ENCODE data around the gene PIEZO2.
A peak's percentile ranks its signal among the peaks of the same experiment; 100 is the strongest.

PIEZO2 gene

DNA sequence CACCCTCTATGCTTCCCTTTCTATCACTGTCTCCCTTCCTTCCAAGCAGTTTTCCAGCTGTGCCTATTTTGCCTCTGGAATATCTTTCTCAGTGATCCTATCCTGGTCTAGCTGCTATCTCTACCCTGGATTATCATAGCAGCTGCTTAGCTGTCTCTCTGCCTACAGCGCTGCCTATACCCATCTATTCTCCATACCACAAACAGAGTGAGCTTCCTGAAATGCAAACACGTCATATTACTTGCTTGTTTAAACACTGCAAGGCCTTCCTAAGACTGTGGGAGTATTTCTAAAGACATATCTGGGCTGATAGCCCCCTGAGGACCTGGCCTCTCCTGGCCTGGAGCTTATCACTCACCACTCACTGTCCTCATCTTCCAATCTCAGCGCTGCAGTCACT lies 403.4 kb downstream of the PIEZO2 start:
- no peaks in the 10 kb centered on the region for H3K27me3 Mint-ChIP-seq
- H3K36me3 Mint-ChIP-seq (ENCODE audit: insufficient read depth): no peaks in the 10 kb centered on the region
- H3K4me1 Mint-ChIP-seq (ENCODE audit: low read depth in 2 of 2): no peaks in the 10 kb centered on the region
- H3K4me3 Mint-ChIP-seq: no peak overlapping the region
- H3K27ac Mint-ChIP-seq: no peak overlapping the region
- H3K9me3 Mint-ChIP-seq: no peaks in the 10 kb centered on the region
- ATAC-seq (replicated peaks): no peak
- no peak for DNase-seq

GRCh38 chr18:10745219-10745618 lies 404.1 kb downstream of the PIEZO2 start:
- Mint-ChIP-seq H3K27me3 (no peaks in the 10 kb centered on the region), H3K4me1 (ENCODE audit: low read depth in 2 of 2) (no peaks in the 10 kb centered on the region), H3K27ac (no peak overlapping the region), H3K36me3 (ENCODE audit: insufficient read depth) (no peaks in the 10 kb centered on the region), H3K4me3 (no peak overlapping the region), H3K9me3 (no peaks in the 10 kb centered on the region)
- no peak for DNase-seq
- no peak for ATAC-seq (replicated peaks)

DNA sequence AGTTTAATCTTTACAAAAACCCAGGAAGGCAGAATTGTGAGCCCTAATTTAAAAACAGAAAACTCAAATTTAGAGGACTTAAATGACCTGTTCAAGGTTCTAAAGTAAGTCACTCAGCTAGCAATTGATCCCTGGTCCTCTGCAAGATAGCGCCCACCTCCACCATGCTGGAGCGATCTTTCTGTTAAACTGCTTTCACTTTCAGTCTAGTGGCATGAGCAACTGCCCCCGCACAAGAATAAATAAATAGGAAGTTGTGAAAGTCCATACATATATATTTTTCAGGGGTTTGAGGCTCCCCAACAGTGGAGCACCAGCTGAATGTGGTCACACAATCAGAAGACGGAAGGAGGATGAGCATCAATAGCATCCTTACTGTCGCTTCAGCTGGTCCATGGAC lies 405.6 kb downstream of the PIEZO2 start:
- Mint-ChIP-seq H3K4me3 (peak overlapping the region; percentile 9 to 13), H3K27ac (no peak overlapping the region), H3K4me1 (ENCODE audit: low read depth in 2 of 2) (no peaks in the 10 kb centered on the region), H3K9me3 (no peaks in the 10 kb centered on the region), H3K27me3 (no peaks in the 10 kb centered on the region), H3K36me3 (ENCODE audit: insufficient read depth) (no peaks in the 10 kb centered on the region)
- no peak for DNase-seq
- no peak for ATAC-seq (replicated peaks)

DNA sequence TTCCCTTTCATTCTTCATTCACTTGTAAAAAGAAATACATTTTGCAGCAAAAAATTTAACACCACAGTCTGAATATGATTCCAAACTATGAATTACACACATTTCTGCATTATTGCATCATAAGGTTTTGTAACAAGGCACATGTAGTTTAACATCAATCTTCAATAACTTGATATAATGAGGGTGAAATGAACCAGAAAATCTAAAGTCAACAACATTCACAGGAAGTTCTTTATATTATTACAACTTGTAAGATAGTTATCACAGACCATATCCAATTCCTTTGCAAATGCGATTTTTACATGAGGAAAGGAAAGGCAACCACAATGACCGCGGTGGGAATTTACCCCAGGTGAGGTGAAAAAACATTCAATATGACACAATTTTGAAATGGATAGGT lies 410.2 kb downstream of the PIEZO2 start:
- H3K36me3 Mint-ChIP-seq (ENCODE audit: insufficient read depth): no peaks in the 10 kb centered on the region
- H3K27ac Mint-ChIP-seq: no peak overlapping the region
- H3K4me3 Mint-ChIP-seq: no peak overlapping the region
- ATAC-seq (replicated peaks) (no peak), DNase-seq (no peak)
- no peaks in the 10 kb centered on the region for H3K27me3 Mint-ChIP-seq
- no peaks in the 10 kb centered on the region for H3K4me1 Mint-ChIP-seq (ENCODE audit: low read depth in 2 of 2)
- H3K9me3 Mint-ChIP-seq: no peaks in the 10 kb centered on the region

GRCh38 chr18:10736984-10737383 lies 412.4 kb downstream of the PIEZO2 start:
- no peaks in the 10 kb centered on the region for H3K4me1 Mint-ChIP-seq (ENCODE audit: low read depth in 2 of 2)
- H3K27me3 Mint-ChIP-seq: no peaks in the 10 kb centered on the region
- H3K4me3 Mint-ChIP-seq: no peak overlapping the region
- DNase-seq: no peak
- H3K27ac Mint-ChIP-seq: no peak overlapping the region
- no peaks in the 10 kb centered on the region for H3K36me3 Mint-ChIP-seq (ENCODE audit: insufficient read depth)
- ATAC-seq (replicated peaks): no peak
- H3K9me3 Mint-ChIP-seq: no peaks in the 10 kb centered on the region

DNA sequence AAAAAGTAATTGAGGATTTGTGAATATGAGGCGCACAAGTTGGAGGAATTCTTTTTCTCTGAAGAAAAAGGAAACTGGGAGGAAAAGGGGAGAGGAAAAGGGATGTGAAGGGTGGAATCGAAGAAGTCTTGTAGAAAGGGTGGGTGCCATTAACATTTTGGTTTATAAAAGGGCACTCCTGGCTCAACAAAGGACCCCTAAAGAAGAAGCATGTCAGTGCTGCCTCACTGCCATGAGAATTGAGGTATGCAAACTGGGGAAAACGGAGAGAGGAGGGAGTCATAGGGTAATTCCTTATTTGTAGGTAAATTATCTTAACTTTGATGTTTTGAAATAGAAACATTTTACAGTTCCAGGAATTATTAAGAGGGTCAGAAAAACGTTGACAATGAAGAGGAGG lies 416.4 kb downstream of the PIEZO2 start:
- Mint-ChIP-seq H3K27ac (no peak overlapping the region), H3K9me3 (no peaks in the 10 kb centered on the region), H3K36me3 (ENCODE audit: insufficient read depth) (no peaks in the 10 kb centered on the region), H3K27me3 (no peaks in the 10 kb centered on the region), H3K4me1 (ENCODE audit: low read depth in 2 of 2) (no peaks in the 10 kb centered on the region), H3K4me3 (no peak overlapping the region)
- DNase-seq (no peak), ATAC-seq (replicated peaks) (no peak)

DNA sequence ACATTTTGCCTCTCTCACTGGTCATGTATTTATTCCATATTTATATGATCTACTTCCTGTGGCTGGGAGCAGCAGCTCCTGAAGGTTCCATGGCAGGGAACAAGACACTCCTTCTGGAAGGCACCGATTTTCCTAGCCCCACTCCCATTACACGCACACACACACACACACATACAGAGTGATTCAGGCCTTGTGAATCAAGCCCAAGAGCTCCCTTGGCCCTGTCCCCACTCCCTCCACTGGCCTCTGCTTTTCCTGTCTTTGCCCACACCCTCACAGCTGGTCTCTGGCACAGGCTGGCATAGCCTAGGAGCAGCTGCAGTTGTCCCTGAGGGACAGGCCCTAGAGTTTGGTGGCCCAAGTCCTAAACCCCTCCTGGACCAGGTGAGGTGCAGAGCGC lies 421.9 kb downstream of the PIEZO2 start:
- ATAC-seq (replicated peaks): no peak
- Mint-ChIP-seq H3K27me3 (peaks cover 8 to 16% of the 10 kb centered on the region in 2 donors), H3K9me3 (peaks cover 0 to 4% of the 10 kb centered on the region in 2 donors), H3K4me1 (ENCODE audit: low read depth in 2 of 2) (peaks cover 0 to 2% of the 10 kb centered on the region in 2 donors), H3K4me3 (no peak overlapping the region), H3K27ac (no peak overlapping the region), H3K36me3 (ENCODE audit: insufficient read depth) (no peaks in the 10 kb centered on the region)
- no peak for DNase-seq

DNA sequence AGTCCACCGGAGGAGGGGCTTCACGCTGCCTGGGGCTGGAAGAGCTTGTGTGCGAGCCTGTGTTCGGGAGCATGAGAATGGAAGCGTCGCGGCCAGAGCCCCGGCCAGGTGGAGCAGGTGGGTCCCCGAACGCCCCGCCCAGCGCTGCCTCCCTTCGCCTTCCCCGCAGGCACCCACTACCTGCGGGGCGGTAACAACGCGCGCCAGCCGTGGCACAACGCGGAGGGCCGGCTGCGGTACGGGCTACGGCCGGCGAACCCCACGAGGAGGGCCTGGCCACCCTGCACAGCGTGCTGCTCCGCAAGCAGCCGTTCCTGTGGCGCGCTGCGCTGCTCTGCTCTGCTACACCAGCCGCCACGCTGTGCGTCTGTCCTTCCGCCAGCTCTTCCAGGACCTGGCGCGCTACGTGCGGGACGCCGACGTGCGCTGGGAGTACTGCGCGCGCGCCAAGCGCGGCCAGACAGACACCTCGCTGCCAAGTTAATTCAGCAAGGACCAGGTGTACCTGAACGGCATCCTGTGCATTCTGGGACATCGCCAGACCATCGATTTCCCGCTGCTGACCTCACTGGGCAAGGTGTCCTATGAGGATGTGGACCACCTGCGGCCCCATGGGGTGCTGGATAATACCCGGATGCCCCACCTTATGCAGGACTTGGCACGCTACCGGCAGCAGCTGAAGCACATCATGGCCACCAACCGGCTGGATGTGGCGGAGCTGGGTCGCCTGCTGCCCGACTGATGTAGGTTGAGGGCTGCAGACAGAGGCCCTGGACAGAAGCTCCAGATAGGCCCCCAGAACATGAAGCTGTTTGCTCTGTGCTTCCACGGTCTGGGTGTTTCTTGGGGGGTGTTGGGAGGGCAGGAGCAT lies 422.9 kb downstream of the PIEZO2 start:
- Mint-ChIP-seq H3K36me3 (ENCODE audit: insufficient read depth) (no peaks in the 10 kb centered on the region), H3K27ac (no peak overlapping the region), H3K9me3 (peaks cover 0 to 4% of the 10 kb centered on the region in 2 donors), H3K4me1 (ENCODE audit: low read depth in 2 of 2) (peaks cover 0 to 2% of the 10 kb centered on the region in 2 donors), H3K27me3 (peaks cover 8 to 16% of the 10 kb centered on the region in 2 donors), H3K4me3 (no peak overlapping the region)
- ATAC-seq (replicated peaks) (no peak), DNase-seq (no peak)

- no peak overlapping the region for H3K27ac Mint-ChIP-seq
- no peaks in the 10 kb centered on the region for H3K36me3 Mint-ChIP-seq (ENCODE audit: insufficient read depth)
- peaks cover 0 to 4% of the 10 kb centered on the region in 2 donors for H3K9me3 Mint-ChIP-seq
- ATAC-seq (replicated peaks) (no peak), DNase-seq (no peak)
- no peak overlapping the region for H3K4me3 Mint-ChIP-seq
- H3K27me3 Mint-ChIP-seq: peaks cover 8 to 16% of the 10 kb centered on the region in 2 donors
- H3K4me1 Mint-ChIP-seq (ENCODE audit: low read depth in 2 of 2): peaks cover 0 to 2% of the 10 kb centered on the region in 2 donors
These were observed 424.7 kb downstream of the PIEZO2 start for GRCh38 chr18:10724666-10725065.

DNA sequence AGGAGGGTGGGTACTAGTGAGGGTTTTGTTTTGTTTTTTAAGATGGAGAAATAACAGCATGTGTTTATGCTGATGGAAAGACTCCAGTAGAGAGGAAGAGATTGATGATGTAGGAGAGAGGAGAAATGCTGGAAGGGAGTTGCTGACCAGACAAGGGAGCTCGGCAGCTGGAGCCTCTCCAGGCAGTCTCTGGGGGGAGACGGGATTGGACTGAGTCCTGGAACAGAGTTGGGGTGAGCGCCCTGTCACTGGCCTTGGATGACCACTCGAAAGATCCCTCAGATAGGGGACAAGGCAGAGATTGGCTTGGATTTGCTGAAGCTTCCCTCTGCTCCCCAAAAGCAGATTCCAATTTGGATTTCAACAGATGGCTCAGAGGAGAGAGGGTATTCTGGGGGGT lies 425.9 kb downstream of the PIEZO2 start:
- Mint-ChIP-seq H3K4me1 (ENCODE audit: low read depth in 2 of 2) (peaks cover 0 to 2% of the 10 kb centered on the region in 2 donors), H3K9me3 (peaks cover 0 to 4% of the 10 kb centered on the region in 2 donors), H3K27me3 (peaks cover 8 to 16% of the 10 kb centered on the region in 2 donors), H3K4me3 (no peak overlapping the region), H3K27ac (no peak overlapping the region), H3K36me3 (ENCODE audit: insufficient read depth) (no peaks in the 10 kb centered on the region)
- DNase-seq: no peak
- no peak for ATAC-seq (replicated peaks)

DNA sequence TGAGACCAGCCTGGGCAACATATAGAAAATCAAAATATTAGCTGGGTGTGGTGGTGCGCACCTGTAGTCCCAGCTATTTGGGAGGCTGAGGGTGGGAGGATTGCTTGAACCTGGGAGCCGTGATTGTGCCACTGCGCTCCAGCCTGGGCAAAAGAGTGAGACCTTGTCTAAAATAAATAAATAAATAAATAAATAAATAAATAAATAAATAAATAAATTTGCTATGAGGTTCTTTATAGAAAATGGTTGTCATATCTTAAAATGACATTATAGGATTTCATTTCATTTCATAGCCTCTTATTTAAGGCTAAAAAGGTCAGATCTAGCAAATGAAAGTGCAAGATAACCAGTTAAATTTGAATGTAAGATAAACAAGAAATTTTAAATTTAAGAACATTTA lies 430.6 kb downstream of the PIEZO2 start:
- Mint-ChIP-seq H3K4me3 (no peak overlapping the region), H3K9me3 (peaks cover 0 to 4% of the 10 kb centered on the region in 2 donors), H3K36me3 (ENCODE audit: insufficient read depth) (no peaks in the 10 kb centered on the region), H3K27me3 (peaks cover 0 to 8% of the 10 kb centered on the region in 2 donors), H3K4me1 (ENCODE audit: low read depth in 2 of 2) (no peaks in the 10 kb centered on the region), H3K27ac (no peak overlapping the region)
- ATAC-seq (replicated peaks) (no peak), DNase-seq (no peak)

DNA sequence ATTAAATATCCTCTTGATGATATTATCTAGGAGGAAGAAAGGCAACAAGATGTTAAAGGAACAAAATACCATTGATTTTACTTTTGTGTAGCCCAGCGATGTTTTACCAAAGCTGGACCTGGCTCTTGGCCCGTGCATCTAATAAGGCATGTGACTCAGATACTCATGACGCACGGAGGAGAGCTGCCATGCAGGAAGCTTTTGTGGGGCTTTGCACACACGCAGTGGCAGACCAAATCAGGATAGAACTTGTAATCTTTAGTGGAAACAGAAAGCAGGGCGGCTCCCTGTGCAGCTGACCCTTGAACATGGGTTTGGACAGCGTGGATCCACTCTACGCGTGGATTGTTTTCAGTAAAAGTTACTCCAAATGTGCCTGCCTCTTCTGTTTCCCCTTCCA lies 433.6 kb downstream of the PIEZO2 start:
- no peaks in the 10 kb centered on the region for H3K27me3 Mint-ChIP-seq
- no peak overlapping the region for H3K4me3 Mint-ChIP-seq
- H3K36me3 Mint-ChIP-seq (ENCODE audit: insufficient read depth): no peaks in the 10 kb centered on the region
- H3K9me3 Mint-ChIP-seq: no peaks in the 10 kb centered on the region
- H3K27ac Mint-ChIP-seq: no peak overlapping the region
- H3K4me1 Mint-ChIP-seq (ENCODE audit: low read depth in 2 of 2): no peaks in the 10 kb centered on the region
- DNase-seq (no peak), ATAC-seq (replicated peaks) (no peak)

DNA sequence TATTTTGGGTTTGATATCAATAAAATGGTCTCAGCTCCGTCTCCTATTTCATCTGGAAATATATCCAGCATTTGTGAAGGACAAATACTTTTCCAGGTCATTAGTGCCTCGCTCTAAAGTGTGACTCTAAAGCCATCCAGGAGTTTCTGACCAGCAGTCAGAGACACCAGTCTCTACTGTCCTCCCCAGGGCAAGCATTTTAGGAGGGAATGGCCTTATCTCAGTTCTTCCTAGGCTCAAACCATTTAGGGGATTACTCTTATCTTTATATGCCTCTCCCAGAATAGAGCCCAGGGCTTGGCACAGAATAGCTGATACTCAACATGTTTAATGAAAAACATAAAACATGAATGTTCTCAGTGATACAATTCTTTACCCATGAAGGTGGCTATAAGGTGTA lies 436.0 kb downstream of the PIEZO2 start:
- no peaks in the 10 kb centered on the region for H3K9me3 Mint-ChIP-seq
- H3K4me3 Mint-ChIP-seq: no peak overlapping the region
- peaks cover 0 to 11% of the 10 kb centered on the region in 2 donors for H3K27me3 Mint-ChIP-seq
- H3K36me3 Mint-ChIP-seq (ENCODE audit: insufficient read depth): no peaks in the 10 kb centered on the region
- H3K27ac Mint-ChIP-seq: no peak overlapping the region
- no peaks in the 10 kb centered on the region for H3K4me1 Mint-ChIP-seq (ENCODE audit: low read depth in 2 of 2)
- DNase-seq: no peak
- no peak for ATAC-seq (replicated peaks)

- no peaks in the 10 kb centered on the region for H3K36me3 Mint-ChIP-seq (ENCODE audit: insufficient read depth)
- H3K4me1 Mint-ChIP-seq (ENCODE audit: low read depth in 2 of 2): no peaks in the 10 kb centered on the region
- no peak for ATAC-seq (replicated peaks)
- H3K9me3 Mint-ChIP-seq: no peaks in the 10 kb centered on the region
- peaks cover 0 to 26% of the 10 kb centered on the region in 2 donors for H3K27me3 Mint-ChIP-seq
- H3K4me3 Mint-ChIP-seq: no peak overlapping the region
- DNase-seq: no peak
- no peak overlapping the region for H3K27ac Mint-ChIP-seq
These were observed 442.1 kb downstream of the PIEZO2 start for GRCh38 chr18:10707294-10707693.
